Renal pelvis (tissue), 4 donors: ENCODE measurements around the gene PPDPF. TPM values are rescaled to one million over a fixed set of nuclear protein-coding genes. Genes with fewer than 3 reads are reported as not detected.
"Not testable (repeated sequence)": the region's sequence is repeated elsewhere in the genome, so short reads cannot be mapped to it uniquely, and the experiment has no call there.

ENCODE experiments used
- DNase-seq: peaks from one replicate; pipeline ENCODE4 v3.0.0-alpha.2; 2013
- polyA plus RNA-seq, 3 donors: library from polyadenylated mRNA; unstranded; fragments of 120-200 nt; gene quantifications; one replicate each; pipeline ENCODE4 v1.2.1, GENCODE V29; 2013; ENCODE audit not compliant: insufficient read length in 3 of 3

Gene PPDPF
- polyA plus RNA-seq, 3 donors = 285 to 420 (median 332) TPM

DNA sequence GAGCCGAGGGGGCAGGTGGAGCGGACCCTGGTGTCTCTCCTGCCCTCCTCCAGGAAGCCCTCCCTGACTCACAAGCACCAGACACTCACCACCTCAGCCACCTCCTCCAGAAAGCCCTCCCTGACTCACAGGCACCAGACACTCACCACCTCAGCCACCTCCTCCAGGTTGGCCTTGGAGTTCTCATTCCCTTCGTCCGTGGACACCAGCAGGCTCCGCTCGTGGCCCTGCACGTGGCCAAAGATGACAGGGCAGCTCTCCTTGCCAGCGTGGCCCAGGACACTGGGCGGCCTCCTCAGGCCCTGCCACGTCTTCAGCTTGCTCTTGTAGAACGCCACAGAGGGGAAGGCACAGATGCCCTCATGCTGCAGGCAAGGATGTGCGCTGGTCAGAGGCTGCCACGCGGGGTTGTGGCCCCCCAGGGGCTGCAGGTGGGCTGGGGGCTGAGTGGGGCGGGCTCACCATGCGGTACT lies 39.8 kb downstream of the PPDPF start:
- no peak for DNase-seq

DNA sequence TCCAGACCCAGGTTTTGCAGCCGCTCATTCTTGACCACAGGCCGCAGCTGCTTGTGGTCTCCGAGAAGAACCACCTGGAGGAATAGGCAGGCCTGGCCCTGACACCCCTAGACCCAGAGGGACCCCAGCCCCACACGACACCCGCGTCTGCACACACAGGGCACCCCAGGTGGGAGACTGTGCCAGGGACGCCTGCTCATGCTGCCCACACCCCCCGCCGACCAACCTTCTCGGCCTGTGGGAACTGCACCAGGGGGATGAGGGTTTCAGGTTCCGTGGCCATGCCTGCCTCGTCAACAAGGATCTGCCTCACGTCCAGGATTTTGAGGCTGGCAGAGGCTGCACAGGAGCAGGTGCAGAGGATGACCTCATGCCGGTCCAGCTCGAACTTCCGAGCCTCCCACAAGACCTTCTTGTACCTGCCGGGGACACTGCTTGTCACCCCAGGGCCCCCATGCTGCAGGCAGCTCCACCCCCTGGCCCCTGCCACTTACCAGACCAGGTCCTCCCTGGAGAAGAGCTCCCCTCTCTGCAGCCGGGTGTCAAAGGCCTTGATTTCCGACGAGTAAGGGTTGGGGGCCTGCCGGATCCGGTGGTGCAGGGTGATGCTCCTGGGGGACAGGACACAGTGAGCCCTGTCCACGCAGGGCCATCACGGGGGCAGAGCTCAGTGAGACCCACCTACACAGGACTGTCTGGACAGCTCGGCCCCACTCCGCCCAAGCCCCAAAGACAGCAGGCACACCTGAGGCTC lies 40.5 kb downstream of the PPDPF start:
- no peak for DNase-seq

DNA sequence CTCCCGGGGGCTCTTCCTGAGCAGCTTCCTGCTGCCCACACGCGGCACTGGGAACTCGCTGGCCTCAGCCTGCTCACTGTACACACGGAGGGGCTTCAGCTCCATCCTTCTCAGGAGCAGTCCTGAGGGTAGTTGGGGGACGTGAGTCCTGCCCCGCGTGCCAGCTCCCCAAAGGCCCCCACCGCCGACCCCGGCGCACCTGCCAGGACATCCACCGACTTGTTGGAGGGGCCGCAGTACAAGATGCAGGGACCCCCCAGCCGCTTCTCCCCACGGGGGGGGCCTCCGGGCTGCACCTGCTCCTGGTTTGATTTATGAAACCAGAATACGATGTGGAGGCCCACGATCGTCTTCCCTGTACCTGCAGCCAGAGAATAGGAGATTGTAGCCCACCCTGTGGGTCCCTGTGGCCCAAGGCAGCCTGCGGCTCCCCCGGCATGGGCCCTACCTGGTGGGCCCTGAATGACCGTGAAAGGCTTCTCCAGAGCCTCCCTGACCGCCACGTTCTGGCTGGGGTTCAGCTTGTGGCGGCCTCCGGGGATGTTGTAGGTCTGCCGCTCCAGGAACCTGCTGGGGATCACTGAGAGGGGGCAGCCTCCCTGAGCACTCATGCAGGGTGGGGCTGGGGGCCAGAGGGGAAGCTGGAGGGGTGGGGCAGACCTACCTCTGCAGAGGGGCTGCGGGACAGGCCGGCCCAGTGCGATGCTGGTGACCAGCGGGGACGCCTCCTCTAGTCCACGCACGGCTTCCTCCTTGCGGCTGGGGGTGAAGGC lies 41.2 kb downstream of the PPDPF start:
- no peak for DNase-seq

DNA sequence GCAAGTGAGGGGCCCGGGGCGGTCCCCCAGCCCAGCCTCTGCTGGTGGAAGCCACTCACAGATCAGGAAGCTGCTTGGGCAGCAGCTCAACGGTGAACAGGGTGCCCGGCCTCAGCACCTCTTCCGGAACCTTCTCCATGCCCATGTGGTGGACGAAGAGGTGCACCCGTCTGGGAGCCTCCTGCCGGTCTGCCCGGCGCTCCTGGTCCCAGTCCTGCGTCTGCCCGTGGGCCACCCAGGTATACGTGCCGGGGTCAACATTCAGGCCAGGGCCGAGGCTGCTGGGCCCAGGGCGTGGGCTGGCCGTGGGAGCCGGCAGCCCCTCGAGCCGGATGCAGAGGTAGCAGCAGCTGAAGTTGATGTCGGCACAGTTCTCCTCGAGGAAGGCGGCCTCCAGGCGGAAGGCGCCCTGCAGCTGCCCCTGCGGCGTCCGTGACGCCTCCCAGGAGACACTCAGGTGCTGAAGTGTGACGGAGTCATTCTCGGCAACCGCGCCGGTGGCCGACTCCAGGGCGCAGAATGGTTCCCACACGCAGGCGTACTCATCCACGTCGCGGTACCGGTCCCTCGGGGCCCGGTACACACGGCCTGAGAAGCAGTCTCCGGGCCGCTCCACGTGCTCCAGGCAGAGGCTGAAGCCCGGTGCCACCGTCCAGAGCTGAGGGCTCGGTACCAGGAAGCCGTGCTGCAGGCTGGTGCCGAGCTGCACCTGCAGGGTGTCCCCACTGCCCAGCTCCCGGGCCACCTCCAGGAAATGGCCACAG lies 42.1 kb downstream of the PPDPF start:
- DNase-seq = no peak

DNA sequence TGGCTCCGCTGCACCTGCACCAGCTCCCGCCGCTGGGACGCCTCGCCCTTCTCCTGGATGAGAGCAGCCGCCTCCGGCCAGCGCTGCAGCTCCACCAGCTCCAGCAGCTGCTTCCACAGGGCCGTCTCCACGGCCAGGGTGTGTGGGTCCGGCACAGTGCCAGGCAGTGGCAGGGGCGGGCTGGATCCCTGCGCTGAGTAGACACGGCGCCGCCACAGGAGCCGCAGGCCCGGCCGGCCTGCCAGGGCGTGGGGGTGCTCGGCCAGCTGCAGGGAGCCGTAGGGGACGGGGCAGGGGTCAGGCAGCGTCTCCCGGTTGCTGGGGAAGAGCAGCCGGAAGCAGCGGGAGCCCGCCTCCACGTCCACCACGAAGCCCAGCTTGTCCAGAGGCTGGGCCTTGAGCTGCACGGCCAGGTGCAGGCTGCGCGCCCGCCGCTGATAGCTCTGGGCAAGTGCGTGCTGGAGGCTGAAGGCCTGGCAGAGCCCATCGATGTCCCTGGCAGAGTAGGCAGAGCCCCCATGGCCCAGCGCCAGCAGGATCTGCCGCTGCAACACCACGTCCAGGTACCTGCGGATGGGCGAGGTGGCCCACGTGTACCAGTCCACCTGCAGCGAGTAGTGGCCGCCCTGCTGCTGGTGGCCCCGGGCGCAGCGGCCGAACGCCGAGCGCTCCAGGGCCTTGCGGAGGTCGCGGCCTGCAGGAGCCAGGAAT lies 42.8 kb downstream of the PPDPF start:
- no peak for DNase-seq

DNA sequence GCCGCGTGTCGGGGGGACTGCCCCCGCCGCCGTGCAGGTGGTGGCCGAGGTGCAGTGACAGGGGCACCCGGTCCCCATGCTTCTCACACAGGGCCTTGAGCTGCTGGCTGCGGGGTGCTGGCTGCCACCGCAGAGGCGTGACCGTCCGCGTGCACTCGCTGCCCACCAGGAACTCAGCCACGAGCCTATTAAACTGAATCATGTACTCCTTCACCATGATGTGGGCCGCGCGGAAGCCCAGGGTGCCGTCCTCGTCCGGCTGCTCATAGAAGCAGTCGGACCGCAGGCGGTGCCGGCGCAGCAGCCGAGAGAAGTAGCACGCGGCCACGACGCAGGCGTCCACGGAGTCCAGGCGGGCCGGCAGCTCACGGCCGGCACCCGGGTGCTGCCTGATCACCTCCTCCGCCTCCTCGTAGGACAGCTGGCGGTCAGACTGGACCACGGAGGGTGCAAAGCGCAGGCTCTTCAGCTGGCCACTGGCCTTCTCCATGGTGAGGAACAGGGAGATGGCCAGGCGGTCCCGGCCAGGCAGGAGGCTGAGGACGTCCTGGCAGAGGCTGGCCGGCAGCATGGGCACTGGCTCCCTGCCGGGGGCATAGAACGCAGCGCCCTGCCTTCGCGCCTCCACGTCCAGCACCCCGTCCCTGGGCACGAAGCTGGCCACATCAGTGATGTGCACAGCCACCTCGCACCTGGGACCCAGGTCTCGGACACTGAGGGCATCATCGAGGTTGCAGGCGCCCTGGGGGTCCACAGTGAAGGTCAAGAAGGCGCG lies 43.7 kb downstream of the PPDPF start:
- DNase-seq = no peak

DNA sequence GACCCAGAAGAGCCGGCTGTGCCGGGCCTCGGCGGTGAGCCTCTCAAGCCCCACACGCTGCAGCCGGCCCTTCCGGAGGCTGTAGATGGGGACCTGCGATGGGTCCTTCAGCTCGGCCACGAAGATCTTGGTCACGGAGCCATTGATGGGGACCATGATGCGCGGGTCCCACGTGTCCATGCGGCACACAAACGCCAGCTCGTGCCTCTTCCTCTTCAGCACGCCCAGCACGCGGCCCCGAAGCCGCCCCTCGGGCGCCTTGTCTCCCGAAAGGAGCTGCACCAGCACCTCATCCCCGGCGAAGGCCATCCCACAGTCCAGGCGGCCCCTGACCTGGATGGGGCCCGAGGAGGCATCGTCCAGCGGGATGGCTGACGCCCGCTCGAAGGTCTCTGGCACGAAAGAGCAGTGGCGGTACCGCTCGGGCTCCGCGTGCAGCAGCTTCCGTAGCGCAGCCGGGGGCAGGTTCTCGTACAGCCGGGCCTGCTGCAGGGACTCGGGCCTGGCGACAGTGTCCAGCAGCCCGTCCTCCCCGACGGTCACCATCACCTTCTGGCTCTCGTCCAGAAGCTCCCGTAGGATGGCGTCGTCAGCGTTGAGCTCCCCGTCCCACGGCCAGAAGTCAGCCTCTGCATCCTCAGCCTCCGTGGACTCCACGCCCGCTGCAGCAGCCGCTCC lies 44.6 kb downstream of the PPDPF start:
- DNase-seq = no peak

DNA sequence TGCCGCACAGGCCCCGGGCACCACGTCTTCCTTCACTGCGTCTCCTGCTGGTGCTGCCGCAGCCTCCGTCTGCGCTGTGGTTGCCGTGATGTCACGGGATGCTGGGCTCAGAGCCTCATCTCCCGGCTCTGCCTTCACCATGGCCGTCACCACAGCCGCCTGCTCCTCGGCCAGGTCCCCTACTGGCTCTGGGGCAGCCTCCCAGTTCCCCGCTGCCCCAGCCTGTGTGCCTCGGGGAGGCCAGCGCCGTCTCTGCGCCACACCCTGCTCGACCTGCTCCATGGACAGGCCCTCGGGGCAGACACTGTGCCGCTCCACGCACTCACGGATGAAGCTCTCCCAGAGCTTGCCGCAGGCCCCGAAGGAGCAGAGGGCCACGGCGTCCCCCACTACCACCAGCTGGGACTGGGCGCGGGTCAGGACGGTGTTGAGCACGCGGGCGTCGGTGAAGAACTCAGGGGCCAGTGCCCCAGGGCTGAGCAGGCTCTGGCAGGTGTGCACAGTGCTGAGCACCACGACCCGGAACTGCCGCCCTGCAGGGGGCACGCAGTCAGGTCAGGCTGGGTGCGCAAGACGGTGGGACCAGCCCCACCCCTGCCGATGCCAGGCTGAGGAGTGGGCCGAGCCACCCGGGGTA lies 45.3 kb downstream of the PPDPF start:
- DNase-seq = no peak

DNA sequence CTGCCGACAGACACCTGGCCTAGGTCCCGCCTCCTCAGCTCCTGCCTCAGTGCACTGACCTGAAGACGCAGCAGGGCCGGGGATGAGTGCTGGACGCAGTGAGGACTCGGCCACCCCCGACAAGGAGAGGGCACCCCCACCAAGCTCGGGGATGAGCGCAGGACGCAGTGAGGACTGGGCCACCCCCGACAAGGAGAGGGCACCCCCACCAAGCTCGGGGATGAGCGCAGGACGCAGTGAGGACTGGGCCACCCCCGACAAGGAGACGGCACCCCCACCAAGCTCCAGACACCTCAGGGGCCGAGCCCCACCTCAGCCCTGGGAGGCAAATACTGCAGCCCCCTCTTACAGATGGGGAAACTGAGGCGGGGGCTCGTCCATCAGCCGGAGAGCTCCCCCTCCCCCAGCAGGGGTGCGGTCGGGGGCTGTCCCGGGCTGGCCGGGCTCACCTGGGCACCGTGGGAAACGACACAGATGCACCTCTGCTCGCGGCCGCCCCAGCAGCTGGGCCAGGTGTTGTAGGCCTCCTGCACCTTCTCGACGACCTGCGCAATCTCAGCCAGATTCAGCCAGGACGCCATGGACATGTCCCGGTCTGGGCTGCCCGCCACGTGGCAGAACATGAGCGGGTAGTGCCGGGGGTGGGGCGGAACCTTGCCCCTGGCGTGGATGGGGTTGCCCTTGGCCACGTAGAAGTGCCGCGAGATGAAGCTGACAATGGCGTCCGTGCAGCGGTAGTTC lies 46.0 kb downstream of the PPDPF start:
- no peak for DNase-seq

DNA sequence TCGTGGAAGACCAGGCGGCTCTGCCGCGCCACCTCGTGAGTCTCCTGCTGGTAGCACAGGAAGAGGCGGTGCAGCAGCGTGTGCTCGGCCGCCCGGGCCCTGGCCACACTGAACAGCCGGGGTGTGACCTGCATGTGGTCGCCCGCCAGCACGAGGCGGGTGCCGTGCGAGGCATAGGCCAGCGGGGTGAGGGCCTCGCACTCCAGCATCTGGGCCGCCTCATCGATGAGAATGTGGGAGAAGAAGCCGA lies 46.5 kb downstream of the PPDPF start:
- no peak for DNase-seq

DNA sequence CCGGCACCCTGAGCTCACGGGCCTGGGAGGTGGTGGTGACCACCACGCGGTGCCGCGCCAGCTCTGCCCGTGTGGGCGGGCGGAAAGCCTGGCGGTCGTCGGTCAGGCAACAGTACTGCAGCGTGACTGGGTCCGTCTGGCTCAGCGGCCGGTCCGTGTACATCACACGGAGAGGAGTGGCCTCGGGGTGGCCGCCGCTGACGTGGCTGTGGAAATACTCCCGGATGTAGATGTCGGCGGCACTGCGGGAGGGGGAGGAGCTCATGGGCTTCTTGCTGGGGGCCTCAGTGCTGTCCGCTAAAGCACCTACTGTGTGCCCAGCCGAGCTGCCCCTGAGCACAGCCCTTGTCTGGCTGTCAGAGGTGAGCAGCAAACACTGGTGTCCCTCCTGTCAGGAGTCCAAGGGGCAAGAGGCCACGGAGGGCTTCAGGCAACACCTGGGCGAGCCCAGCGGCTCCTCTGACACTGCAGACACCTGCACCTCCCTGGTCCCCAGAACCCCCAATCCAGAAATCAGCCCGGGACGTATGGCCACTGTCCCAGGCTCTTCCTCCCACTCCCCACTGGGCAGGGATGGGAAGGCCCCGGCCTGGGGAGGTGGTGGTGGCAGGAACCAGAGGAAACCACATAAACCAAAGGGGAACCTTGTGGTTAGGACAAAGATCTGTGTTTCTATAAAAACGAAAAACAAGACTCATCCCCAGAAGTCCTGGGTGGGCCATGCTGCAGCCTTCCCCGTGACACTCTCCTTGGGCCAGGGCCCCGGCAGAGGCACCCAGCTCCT lies 47.0 kb downstream of the PPDPF start:
- no peak for DNase-seq

DNA sequence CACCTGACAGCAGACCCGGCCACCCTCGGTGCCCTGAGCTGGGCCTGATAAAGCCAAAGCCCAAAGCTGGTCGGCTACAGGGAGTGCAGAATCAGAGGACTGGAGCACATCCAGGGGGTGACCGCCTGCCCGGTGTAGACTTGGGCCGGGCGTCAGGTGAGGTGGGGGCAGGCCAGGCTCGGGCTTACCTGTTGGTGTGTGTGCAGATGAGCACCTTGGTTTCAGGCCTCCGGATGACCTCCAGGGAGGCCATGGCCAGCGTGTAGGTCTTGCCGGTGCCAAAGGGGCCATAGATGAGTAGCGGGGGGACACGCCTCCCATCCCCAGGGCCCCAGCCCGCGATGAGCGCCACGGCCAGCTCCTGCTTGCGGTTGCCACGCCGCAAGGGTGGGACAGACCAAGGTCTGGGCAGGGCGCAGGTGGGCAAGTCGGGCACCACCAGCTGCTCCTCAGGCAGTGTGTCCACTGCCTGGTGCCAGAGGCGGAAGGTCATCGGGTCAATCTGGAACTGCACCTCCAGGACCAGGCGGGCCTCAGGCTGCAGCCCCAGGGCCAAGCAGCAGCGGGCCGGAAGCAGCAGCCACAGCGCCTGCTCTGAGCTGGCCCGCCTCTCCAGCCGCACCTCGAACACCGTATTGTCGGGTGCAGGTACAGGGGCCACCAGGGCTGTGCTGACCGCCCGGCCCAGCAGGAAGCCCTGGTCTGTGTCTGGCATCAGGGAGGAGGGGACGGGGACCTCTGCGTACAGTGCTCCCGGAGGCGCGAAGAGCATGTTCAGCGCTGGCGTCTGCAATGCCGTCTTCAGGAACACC lies 47.8 kb downstream of the PPDPF start:
- DNase-seq = no peak

DNA sequence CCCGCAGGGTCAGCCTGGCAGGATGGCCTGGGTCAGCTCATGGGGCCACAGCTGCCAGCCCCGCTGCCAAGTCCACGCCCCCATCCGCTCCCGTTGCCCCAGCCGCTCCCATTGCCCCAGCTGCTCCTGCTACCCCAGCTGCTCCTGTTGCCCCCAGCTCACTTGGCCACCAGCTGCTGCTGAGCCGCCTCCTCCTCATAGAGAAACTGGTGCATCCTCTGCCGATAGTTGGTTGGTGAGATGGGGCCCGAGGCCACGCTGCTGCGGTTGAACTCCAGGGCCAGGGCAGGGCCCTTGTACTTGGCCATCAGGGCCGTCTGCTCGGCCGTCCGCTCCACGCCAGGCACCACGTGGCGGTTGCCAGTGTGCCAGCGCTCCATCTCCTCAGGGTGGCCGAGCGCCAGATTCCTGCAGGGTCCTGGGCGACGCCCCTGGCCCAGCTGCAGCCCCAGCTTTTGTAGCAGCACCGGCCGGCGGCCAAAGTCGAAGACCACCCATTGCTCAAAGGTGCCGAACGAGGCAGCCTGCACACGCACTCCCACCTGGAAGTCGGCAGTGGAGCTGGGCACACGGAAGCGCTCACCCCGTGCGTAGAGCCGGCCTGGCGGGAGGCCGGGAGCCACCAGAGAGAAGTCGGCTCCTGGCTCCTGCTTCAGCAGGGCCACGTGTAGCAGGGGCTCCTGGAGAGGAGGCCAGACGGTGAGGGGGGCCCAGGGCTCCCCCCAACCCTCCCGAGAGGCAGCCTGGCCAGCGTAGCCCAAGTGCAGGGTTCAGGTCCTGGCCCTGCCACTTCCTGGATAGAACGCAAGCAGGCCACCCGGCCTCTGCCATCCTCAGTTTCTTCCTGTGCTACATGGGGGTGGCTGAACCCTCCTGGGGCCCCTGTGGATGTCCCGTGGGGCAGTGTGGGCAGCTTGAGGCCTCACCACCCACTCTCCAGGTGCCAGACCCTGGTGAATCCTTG lies 48.7 kb downstream of the PPDPF start:
- no peak for DNase-seq

DNA sequence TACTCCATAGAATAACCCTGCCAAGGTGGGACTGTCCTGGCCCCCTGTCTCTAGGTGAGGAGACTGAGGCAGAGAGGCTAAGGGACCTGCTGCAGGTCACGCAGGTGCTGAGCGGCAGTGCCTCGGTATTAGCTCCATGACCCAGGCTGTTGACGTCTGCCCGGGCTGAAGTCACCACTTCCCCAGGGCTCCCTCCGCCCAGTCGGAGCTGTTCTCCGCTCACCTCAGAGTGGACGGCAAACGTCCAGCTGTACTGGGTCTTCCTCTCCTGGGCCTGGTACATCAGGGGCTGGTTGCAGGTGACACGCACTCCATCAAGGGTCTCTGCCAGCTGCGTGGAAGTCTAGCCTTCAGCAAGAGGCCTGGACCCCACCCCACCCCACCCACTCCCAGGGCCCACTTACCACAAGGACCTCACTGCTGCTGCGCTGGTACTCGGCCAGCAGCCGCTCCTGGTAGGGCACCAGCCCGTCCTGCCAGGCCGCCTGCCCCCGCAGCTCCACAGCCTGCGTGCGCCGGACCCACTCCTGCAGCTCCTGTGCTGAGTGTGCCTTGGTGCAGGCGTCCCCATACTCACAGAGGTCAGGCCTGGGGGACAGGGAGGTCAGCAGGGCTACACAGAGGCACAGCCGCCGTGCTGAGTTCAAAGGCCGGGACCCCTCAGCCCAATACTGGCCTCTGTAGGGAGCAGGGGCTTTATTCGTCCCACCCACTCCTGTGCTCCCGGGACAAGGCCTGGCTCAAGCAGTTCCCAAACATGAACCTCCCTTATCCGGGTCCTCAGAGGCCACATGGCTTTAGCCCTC lies 49.9 kb downstream of the PPDPF start:
- no peak for DNase-seq

DNA sequence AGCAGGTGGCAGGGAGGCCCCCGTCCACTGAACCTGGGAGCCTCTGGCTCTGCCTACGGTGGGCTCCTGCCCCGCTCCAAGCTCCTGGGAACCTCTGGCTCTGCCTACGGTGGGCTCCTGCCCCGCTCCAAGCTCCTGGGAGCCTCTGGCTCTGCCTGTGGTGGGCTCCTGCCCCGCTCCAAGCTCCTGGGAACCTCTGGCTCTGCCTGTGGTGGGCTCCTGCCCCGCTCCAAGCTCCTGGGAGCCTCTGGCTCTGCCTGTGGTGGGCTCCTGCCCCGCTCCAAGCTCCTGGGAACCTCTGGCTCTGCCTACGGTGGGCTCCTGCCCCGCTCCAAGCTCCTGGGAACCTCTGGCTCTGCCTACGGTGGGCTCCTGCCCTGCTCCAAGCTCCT lies 50.5 kb downstream of the PPDPF start:
- DNase-seq = not testable (repeated sequence)
